ENCODE measurements around the gene SNX24. TPM values are rescaled to one million over a fixed set of nuclear protein-coding genes. Genes with fewer than 3 reads are reported as not detected.

SNX24 gene
- total and polyA plus RNA-seq, 2 experiments from 2014 or later, result 18.0 to 27.5 TPM

GRCh38 chr5:122967085-122967484, 121.7 kb downstream of the SNX24 start:
- no peaks in the 10 kb centered on the region for H3K36me3 Mint-ChIP-seq (ENCODE audit: low read depth)
- Histone ChIP-seq H3F3A (replicated peaks; ENCODE audit: low read depth) (no peaks in the 10 kb centered on the region), H3K4me3 (no peak overlapping the region), H3K79me2 (replicated peaks; ENCODE audit: insufficient read depth) (no peaks in the 10 kb centered on the region), H3K9me2 (ENCODE audit: insufficient read depth) (no peaks in the 10 kb centered on the region), H3K36me3 (ENCODE audit: insufficient read depth) (no peaks in the 10 kb centered on the region), H3K4me2 (no peak overlapping the region), H4K20me1 (replicated peaks; ENCODE audit: insufficient read depth) (no peaks in the 10 kb centered on the region), H3K27ac (ENCODE audit: low read depth) (no peak overlapping the region), H2AFZ (no peak overlapping the region), H3K27me3 (ENCODE audit: insufficient read depth) (no peaks in the 10 kb centered on the region), H3K4me1 (ENCODE audit: insufficient read depth) (no peaks in the 10 kb centered on the region)
- H3K27me3 Mint-ChIP-seq (ENCODE audit: insufficient read depth, low read depth, poor library complexity), result no peaks in the 10 kb centered on the region
- ATAC-seq (no peak), DNase-seq (ENCODE audit: low spot score) (no peak)
- TF ChIP-seq, protein P1, sequence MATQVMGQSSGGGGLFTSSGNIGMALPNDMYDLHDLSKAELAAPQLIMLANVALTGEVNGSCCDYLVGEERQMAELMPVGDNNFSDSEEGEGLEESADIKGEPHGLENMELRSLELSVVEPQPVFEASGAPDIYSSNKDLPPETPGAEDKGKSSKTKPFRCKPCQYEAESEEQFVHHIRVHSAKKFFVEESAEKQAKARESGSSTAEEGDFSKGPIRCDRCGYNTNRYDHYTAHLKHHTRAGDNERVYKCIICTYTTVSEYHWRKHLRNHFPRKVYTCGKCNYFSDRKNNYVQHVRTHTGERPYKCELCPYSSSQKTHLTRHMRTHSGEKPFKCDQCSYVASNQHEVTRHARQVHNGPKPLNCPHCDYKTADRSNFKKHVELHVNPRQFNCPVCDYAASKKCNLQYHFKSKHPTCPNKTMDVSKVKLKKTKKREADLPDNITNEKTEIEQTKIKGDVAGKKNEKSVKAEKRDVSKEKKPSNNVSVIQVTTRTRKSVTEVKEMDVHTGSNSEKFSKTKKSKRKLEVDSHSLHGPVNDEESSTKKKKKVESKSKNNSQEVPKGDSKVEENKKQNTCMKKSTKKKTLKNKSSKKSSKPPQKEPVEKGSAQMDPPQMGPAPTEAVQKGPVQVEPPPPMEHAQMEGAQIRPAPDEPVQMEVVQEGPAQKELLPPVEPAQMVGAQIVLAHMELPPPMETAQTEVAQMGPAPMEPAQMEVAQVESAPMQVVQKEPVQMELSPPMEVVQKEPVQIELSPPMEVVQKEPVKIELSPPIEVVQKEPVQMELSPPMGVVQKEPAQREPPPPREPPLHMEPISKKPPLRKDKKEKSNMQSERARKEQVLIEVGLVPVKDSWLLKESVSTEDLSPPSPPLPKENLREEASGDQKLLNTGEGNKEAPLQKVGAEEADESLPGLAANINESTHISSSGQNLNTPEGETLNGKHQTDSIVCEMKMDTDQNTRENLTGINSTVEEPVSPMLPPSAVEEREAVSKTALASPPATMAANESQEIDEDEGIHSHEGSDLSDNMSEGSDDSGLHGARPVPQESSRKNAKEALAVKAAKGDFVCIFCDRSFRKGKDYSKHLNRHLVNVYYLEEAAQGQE (IDR thresholded peaks at IDR 0.05; ENCODE audit: unreplicated experiment), result no peak
- TF ChIP-seq, protein P2, sequence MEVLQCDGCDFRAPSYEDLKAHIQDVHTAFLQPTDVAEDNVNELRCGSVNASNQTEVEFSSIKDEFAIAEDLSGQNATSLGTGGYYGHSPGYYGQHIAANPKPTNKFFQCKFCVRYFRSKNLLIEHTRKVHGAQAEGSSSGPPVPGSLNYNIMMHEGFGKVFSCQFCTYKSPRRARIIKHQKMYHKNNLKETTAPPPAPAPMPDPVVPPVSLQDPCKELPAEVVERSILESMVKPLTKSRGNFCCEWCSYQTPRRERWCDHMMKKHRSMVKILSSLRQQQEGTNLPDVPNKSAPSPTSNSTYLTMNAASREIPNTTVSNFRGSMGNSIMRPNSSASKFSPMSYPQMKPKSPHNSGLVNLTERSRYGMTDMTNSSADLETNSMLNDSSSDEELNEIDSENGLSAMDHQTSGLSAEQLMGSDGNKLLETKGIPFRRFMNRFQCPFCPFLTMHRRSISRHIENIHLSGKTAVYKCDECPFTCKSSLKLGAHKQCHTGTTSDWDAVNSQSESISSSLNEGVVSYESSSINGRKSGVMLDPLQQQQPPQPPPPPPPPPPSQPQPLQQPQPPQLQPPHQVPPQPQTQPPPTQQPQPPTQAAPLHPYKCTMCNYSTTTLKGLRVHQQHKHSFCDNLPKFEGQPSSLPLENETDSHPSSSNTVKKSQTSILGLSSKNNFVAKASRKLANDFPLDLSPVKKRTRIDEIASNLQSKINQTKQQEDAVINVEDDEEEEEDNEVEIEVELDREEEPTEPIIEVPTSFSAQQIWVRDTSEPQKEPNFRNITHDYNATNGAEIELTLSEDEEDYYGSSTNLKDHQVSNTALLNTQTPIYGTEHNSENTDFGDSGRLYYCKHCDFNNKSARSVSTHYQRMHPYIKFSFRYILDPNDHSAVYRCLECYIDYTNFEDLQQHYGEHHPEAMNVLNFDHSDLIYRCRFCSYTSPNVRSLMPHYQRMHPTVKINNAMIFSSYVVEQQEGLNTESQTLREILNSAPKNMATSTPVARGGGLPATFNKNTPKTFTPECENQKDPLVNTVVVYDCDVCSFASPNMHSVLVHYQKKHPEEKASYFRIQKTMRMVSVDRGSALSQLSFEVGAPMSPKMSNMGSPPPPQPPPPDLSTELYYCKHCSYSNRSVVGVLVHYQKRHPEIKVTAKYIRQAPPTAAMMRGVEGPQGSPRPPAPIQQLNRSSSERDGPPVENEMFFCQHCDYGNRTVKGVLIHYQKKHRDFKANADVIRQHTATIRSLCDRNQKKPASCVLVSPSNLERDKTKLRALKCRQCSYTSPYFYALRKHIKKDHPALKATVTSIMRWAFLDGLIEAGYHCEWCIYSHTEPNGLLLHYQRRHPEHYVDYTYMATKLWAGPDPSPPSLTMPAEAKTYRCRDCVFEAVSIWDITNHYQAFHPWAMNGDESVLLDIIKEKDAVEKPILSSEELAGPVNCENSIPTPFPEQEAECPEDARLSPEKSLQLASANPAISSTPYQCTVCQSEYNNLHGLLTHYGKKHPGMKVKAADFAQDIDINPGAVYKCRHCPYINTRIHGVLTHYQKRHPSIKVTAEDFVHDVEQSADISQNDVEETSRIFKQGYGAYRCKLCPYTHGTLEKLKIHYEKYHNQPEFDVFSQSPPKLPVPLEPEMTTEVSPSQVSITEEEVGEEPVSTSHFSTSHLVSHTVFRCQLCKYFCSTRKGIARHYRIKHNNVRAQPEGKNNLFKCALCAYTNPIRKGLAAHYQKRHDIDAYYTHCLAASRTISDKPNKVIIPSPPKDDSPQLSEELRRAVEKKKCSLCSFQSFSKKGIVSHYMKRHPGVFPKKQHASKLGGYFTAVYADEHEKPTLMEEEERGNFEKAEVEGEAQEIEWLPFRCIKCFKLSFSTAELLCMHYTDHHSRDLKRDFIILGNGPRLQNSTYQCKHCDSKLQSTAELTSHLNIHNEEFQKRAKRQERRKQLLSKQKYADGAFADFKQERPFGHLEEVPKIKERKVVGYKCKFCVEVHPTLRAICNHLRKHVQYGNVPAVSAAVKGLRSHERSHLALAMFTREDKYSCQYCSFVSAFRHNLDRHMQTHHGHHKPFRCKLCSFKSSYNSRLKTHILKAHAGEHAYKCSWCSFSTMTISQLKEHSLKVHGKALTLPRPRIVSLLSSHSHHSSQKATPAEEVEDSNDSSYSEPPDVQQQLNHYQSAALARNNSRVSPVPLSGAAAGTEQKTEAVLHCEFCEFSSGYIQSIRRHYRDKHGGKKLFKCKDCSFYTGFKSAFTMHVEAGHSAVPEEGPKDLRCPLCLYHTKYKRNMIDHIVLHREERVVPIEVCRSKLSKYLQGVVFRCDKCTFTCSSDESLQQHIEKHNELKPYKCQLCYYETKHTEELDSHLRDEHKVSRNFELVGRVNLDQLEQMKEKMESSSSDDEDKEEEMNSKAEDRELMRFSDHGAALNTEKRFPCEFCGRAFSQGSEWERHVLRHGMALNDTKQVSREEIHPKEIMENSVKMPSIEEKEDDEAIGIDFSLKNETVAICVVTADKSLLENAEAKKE (CRISPR knock-in tag; IDR thresholded peaks at IDR 0.05), result no peak
- TF ChIP-seq CREB1 (CRISPR knock-in tag; IDR thresholded peaks at IDR 0.05; ENCODE audit: low read depth) (no peak), EZH2phosphoT487 (IDR thresholded peaks at IDR 0.05; ENCODE audit: unreplicated experiment) (no peak)
- TF ChIP-seq, protein P3, sequence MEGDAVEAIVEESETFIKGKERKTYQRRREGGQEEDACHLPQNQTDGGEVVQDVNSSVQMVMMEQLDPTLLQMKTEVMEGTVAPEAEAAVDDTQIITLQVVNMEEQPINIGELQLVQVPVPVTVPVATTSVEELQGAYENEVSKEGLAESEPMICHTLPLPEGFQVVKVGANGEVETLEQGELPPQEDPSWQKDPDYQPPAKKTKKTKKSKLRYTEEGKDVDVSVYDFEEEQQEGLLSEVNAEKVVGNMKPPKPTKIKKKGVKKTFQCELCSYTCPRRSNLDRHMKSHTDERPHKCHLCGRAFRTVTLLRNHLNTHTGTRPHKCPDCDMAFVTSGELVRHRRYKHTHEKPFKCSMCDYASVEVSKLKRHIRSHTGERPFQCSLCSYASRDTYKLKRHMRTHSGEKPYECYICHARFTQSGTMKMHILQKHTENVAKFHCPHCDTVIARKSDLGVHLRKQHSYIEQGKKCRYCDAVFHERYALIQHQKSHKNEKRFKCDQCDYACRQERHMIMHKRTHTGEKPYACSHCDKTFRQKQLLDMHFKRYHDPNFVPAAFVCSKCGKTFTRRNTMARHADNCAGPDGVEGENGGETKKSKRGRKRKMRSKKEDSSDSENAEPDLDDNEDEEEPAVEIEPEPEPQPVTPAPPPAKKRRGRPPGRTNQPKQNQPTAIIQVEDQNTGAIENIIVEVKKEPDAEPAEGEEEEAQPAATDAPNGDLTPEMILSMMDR (conservative IDR thresholded peaks at IDR 0.05; ENCODE audit: low read depth in 2 of 2), result no peak
- no peaks in the 10 kb centered on the region for H3K4me1 Mint-ChIP-seq
- no peak overlapping the region for H3K4me3 Mint-ChIP-seq
- H3K27ac Mint-ChIP-seq, result no peak overlapping the region
- H3K9me3 Mint-ChIP-seq, result no peaks in the 10 kb centered on the region

All from GM23338 (cell line).